Neural progenitor cell (in vitro differentiated cells): Measurements from ENCODE around the gene FPR2. TPM values are rescaled to one million over a fixed set of nuclear protein-coding genes. Genes with fewer than 3 reads are reported as not detected.

Experiments
- DNase-seq: peaks from one replicate; pipeline ENCODE4 v3.0.0-alpha.2; 2016; ENCODE audit warnings: low spot score
- H2AFZ ChIP-seq: fragments of 200-600 bp; sonication (generic); replicated peaks from 2 replicates; pipeline ENCODE4 v1.6.1; 2016; ENCODE audit warnings: antibody characterized with exemption
- H3F3A ChIP-seq: fragments of 200-600 bp; sonication (generic); 2 replicates; pipeline ENCODE4 v1.6.1; 2016; ENCODE audit warnings: antibody characterized with exemption, low read depth
- H3K27ac ChIP-seq: fragments of 200-600 bp; sonication (generic); 2 replicates; pipeline ENCODE4 v1.5.1; 2016; ENCODE audit warnings: mild to moderate bottlenecking
- H3K27me3 ChIP-seq: fragments of 200-600 bp; sonication (generic); 2 replicates; pipeline ENCODE4 v1.6.1; 2016; ENCODE audit warnings: mild to moderate bottlenecking, moderate library complexity
- H3K36me3 ChIP-seq: fragments of 200-600 bp; sonication (generic); 2 replicates; pipeline ENCODE4 v1.5.1; 2016
- H3K4me1 ChIP-seq: fragments of 200-600 bp; sonication (generic); 2 replicates; pipeline ENCODE4 v1.6.1; 2016; ENCODE audit warnings: mixed run types
- H3K4me2 ChIP-seq: fragments of 200-600 bp; sonication (generic); 2 replicates; pipeline ENCODE4 v1.6.1; 2016
- H3K4me3 ChIP-seq: fragments of 200-600 bp; sonication (generic); 2 replicates; pipeline ENCODE4 v1.5.1; 2016
- H3K79me2 ChIP-seq: fragments of 200-600 bp; sonication (generic); 2 replicates; pipeline ENCODE4 v1.6.1; 2016; ENCODE audit warnings: low read depth
- H3K9ac ChIP-seq: fragments of 200-600 bp; sonication (generic); 2 replicates; pipeline ENCODE4 v1.6.1; 2016
- H3K9me3 ChIP-seq: fragments of 200-600 bp; sonication (generic); 2 replicates; pipeline ENCODE4 v1.5.1; 2016; ENCODE audit warnings: low read depth
- H4K20me1 ChIP-seq: fragments of 200-600 bp; sonication (generic); 2 replicates; pipeline ENCODE4 v1.6.1; 2016; ENCODE audit warnings: low read depth
- H3K27ac Mint-ChIP-seq: 3 replicates; pipeline ENCODE4 v1.8.0; 2021; ENCODE audit warnings: mixed read lengths
- H3K27me3 Mint-ChIP-seq: 2 replicates; pipeline ENCODE4 v1.8.0; 2022; ENCODE audit warnings: low read depth, mild to moderate bottlenecking, inconsistent platforms, moderate library complexity, mixed read lengths; ENCODE audit not compliant: insufficient read depth
- H3K36me3 Mint-ChIP-seq: 3 replicates; pipeline ENCODE4 v1.8.0; 2021; ENCODE audit warnings: mixed read lengths
- H3K4me1 Mint-ChIP-seq: 3 replicates; pipeline ENCODE4 v1.8.0; 2021; ENCODE audit warnings: mixed read lengths
- H3K4me3 Mint-ChIP-seq: 3 replicates; pipeline ENCODE4 v1.8.0; 2021; ENCODE audit warnings: mild to moderate bottlenecking, moderate library complexity, mixed read lengths
- H3K9me3 Mint-ChIP-seq: 3 replicates; pipeline ENCODE4 v1.8.0; 2020; ENCODE audit warnings: mixed read lengths
- EZH2 ChIP-seq: fragments of 200-600 bp; sonication (generic); IDR thresholded peaks from 2 replicates; pipeline ENCODE4 v1.6.1; 2017; ENCODE audit warnings: antibody characterized with exemption, mild to moderate bottlenecking, moderate library complexity
- EZH2phosphoT487 ChIP-seq: fragments of 200-600 bp; sonication (generic); IDR thresholded peaks from 2 replicates; pipeline ENCODE4 v1.6.1; 2017; ENCODE audit warnings: antibody characterized with exemption
- total RNA-seq: library from RNA; depleted of rRNA; stranded (reverse); fragments of >200 nt; gene quantifications from 2 replicates; pipeline ENCODE4 v1.2.3, GENCODE V29; 2015; ENCODE audit warnings: low replicate concordance
- TF ChIP-seq, protein P1 (sequence below): fragments of 200-600 bp; sonication (generic); IDR thresholded peaks from 2 replicates; pipeline ENCODE4 v1.5.1; 2017; ENCODE audit warnings: antibody characterized with exemption, mild to moderate bottlenecking

Gene FPR2, protein sequence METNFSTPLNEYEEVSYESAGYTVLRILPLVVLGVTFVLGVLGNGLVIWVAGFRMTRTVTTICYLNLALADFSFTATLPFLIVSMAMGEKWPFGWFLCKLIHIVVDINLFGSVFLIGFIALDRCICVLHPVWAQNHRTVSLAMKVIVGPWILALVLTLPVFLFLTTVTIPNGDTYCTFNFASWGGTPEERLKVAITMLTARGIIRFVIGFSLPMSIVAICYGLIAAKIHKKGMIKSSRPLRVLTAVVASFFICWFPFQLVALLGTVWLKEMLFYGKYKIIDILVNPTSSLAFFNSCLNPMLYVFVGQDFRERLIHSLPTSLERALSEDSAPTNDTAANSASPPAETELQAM
- total RNA-seq, result not detected in 2 replicates

DNA sequence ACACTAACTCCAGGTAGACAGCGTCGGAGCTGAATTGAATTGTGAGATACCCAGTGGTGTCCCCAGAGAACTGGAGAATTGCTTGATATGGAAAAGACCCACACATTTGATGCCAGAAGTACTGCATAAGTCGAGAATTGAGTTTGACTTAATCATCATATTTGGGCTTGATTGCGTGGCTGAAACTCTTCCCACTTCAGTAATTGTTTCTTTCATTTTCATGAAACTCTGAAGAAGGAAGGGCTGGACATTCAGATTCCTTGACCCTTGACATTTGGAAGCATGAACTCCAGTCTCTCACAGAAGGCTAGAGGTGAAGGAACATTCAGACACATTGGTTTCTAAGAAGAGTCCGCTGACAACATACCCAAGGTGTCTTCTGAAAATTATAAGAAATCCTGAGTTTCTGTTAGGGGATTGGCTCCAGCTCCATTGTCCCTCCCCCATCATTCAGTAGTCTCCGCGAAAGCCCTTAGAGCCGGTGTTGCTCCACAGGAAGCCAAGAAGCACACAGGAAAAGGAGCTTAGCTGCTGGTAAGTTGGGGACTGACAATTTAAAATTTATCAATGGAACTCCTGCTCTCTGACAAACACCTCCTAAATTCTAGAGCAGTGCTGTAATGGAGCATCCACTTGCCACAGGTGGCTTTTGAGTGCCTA is at the start of gene FPR2:
Gene FPR2, plus strand, starts transcription at position 484 of the 660 bp plus-strand sequence. CDS start 7,479 bp downstream, outside the sequence.
- Histone ChIP-seq H3K9me3 (no peaks in the 10 kb centered on the region), H3K4me1 (no peaks in the 10 kb centered on the region), H2AFZ (no peak within 1 kb of the TSS), H3K4me2 (no peak within 1 kb of the TSS), H3K27me3 (no peaks in the 10 kb centered on the region), H3K27ac (no peak within 1 kb of the TSS), H3K9ac (no peak within 1 kb of the TSS), H3F3A (no peaks in the 10 kb centered on the region), H3K4me3 (no peak within 1 kb of the TSS), H3K79me2 (no peaks in the 10 kb centered on the region), H3K36me3 (no peaks in the 10 kb centered on the region), H4K20me1 (no peaks in the 10 kb centered on the region)
- no peak within 1 kb of the TSS for H3K27ac Mint-ChIP-seq
- H3K4me1 Mint-ChIP-seq, result no peaks in the 10 kb centered on the region
- no peaks in the 10 kb centered on the region for H3K27me3 Mint-ChIP-seq
- no peaks in the 10 kb centered on the region for H3K36me3 Mint-ChIP-seq
- no peaks in the 10 kb centered on the region for H3K9me3 Mint-ChIP-seq
- no peak within 1 kb of the TSS for H3K4me3 Mint-ChIP-seq
- peak; percentile 8 for DNase-seq
- TF ChIP-seq, protein P1, sequence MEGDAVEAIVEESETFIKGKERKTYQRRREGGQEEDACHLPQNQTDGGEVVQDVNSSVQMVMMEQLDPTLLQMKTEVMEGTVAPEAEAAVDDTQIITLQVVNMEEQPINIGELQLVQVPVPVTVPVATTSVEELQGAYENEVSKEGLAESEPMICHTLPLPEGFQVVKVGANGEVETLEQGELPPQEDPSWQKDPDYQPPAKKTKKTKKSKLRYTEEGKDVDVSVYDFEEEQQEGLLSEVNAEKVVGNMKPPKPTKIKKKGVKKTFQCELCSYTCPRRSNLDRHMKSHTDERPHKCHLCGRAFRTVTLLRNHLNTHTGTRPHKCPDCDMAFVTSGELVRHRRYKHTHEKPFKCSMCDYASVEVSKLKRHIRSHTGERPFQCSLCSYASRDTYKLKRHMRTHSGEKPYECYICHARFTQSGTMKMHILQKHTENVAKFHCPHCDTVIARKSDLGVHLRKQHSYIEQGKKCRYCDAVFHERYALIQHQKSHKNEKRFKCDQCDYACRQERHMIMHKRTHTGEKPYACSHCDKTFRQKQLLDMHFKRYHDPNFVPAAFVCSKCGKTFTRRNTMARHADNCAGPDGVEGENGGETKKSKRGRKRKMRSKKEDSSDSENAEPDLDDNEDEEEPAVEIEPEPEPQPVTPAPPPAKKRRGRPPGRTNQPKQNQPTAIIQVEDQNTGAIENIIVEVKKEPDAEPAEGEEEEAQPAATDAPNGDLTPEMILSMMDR, result no peak
- no peak for TF ChIP-seq EZH2
- TF ChIP-seq EZH2phosphoT487, result no peak

DNA sequence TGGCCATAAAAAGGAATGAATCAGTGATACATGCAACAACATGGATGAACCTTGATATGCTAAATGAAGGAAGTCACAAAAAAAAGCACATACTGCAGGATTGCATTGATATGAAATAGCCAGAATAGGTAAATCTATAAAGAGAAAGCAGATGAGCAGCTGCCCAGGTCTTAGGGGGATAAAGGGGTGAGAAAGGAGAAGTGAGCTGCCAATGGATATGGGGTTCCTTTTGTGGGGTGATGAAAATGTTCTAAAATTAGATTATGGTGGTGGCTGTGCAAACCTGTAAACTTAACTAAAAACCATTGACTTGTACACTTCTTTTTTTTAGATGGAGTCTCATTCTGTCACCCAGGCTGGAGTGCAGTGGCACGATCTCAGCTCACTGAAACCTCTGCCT is 49.3 kb upstream of the FPR2 start:
- H3K79me2 ChIP-seq, result no peaks in the 10 kb centered on the region
- no peaks in the 10 kb centered on the region for H3K36me3 ChIP-seq
- Mint-ChIP-seq H3K27ac (no peak overlapping the region), H3K4me1 (no peaks in the 10 kb centered on the region), H3K27me3 (peaks cover 11% of the 10 kb centered on the region), H3K4me3 (no peak overlapping the region), H3K9me3 (peaks cover 4% of the 10 kb centered on the region), H3K36me3 (peaks cover 8% of the 10 kb centered on the region)
- H2AFZ ChIP-seq, result no peak overlapping the region
- H4K20me1 ChIP-seq, result no peaks in the 10 kb centered on the region
- no peak overlapping the region for H3K9ac ChIP-seq
- no peaks in the 10 kb centered on the region for H3K9me3 ChIP-seq
- H3F3A ChIP-seq, result no peaks in the 10 kb centered on the region
- no peak overlapping the region for H3K4me2 ChIP-seq
- no peak overlapping the region for H3K4me3 ChIP-seq
- no peaks in the 10 kb centered on the region for H3K4me1 ChIP-seq
- DNase-seq, result no peak
- TF ChIP-seq, protein P1, result no peak
- TF ChIP-seq EZH2phosphoT487, result no peak
- no peak overlapping the region for H3K27ac ChIP-seq
- H3K27me3 ChIP-seq, result peaks cover 42% of the 10 kb centered on the region

GRCh38 chr19:51712461-51713081 is 48.4 kb upstream of the FPR2 start:
- Histone ChIP-seq H3K79me2 (no peaks in the 10 kb centered on the region), H3K27me3 (peaks cover 51% of the 10 kb centered on the region), H3F3A (no peaks in the 10 kb centered on the region), H3K4me3 (no peak overlapping the region), H3K4me2 (no peak overlapping the region), H4K20me1 (no peaks in the 10 kb centered on the region), H2AFZ (no peak overlapping the region), H3K4me1 (no peaks in the 10 kb centered on the region), H3K27ac (no peak overlapping the region), H3K9me3 (no peaks in the 10 kb centered on the region), H3K36me3 (no peaks in the 10 kb centered on the region), H3K9ac (no peak overlapping the region)
- Mint-ChIP-seq H3K36me3 (peaks cover 6% of the 10 kb centered on the region), H3K4me1 (no peaks in the 10 kb centered on the region), H3K27me3 (peaks cover 14% of the 10 kb centered on the region), H3K9me3 (peaks cover 4% of the 10 kb centered on the region), H3K4me3 (no peak overlapping the region), H3K27ac (peak overlapping the region; percentile 28)
- TF ChIP-seq, protein P1, result peak; percentile 50
- TF ChIP-seq EZH2, result no peak
- no peak for TF ChIP-seq EZH2phosphoT487
- DNase-seq, result peak; percentile 73
